ENCODE results near the gene CEP83.

DNA sequence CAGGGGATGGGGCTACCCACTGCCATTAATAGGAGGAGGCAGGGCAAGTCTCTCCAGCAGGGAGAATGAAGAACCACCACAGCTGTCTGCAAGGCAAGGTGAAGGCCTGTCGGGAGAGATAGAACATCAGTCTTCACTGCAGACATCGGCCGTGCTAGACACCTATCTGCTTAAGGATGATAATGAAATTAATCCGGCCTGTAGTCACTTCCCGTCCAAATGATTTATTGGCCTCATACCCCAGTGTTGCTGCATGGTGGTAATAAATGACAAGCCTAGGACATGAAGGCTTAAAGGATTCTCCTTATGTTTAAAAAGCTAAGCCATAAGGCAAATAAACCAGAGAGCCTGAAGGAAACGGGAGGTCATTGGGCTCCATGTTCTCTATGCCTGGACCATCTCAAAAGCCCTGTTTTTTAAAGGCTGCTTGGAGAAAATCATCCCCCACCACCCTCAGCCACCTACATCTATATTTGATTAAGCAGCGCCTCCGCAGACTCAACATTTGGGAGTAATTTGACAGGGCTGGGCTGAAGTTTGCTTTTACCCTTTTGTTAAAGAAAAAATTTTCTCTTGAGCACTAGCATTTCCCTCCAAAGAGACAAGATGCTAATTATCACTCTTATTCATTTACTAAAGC, 173.6 kb downstream of the CEP83 start:
- TF ChIP-seq, protein P1, sequence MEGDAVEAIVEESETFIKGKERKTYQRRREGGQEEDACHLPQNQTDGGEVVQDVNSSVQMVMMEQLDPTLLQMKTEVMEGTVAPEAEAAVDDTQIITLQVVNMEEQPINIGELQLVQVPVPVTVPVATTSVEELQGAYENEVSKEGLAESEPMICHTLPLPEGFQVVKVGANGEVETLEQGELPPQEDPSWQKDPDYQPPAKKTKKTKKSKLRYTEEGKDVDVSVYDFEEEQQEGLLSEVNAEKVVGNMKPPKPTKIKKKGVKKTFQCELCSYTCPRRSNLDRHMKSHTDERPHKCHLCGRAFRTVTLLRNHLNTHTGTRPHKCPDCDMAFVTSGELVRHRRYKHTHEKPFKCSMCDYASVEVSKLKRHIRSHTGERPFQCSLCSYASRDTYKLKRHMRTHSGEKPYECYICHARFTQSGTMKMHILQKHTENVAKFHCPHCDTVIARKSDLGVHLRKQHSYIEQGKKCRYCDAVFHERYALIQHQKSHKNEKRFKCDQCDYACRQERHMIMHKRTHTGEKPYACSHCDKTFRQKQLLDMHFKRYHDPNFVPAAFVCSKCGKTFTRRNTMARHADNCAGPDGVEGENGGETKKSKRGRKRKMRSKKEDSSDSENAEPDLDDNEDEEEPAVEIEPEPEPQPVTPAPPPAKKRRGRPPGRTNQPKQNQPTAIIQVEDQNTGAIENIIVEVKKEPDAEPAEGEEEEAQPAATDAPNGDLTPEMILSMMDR (optimal IDR thresholded peaks at IDR 0.05 in 1 of 3, IDR thresholded peaks at IDR 0.05 in 1 of 3, conservative IDR thresholded peaks at IDR 0.05 in 1 of 3; ENCODE audit: extremely low read depth in 1 of 3, insufficient read depth in 2 of 3, low read length in 3 of 3), result no peak
- TF ChIP-seq EZH2 (IDR thresholded peaks at IDR 0.05; ENCODE audit: low read length), result no peak
